Measurements from ENCODE around the gene FGA.

Gene FGA

GRCh38 chr4:154586296-154587033 lies 4.1 kb downstream of the FGA start:
- H3K27ac ChIP-seq = no peak overlapping the region
- TF ChIP-seq CTCF (IDR thresholded peaks at IDR 0.05) (no peak), ZFX (IDR thresholded peaks at IDR 0.05; ENCODE audit: borderline replicate concordance) (no peak)

- no peak for TF ChIP-seq ZFX (IDR thresholded peaks at IDR 0.05; ENCODE audit: borderline replicate concordance)
- no peak for TF ChIP-seq CTCF (IDR thresholded peaks at IDR 0.05)
- H3K27ac ChIP-seq = no peak overlapping the region
These were observed 5.0 kb downstream of the FGA start for GRCh38 chr4:154585369-154586018.

- TF ChIP-seq ZFX (IDR thresholded peaks at IDR 0.05; ENCODE audit: borderline replicate concordance) (no peak), CTCF (IDR thresholded peaks at IDR 0.05) (no peak)
- H3K27ac ChIP-seq = no peak overlapping the region
These were observed 6.3 kb downstream of the FGA start for GRCh38 chr4:154584259-154584658.

- TF ChIP-seq CTCF (IDR thresholded peaks at IDR 0.05) = no peak
- no peak for TF ChIP-seq ZFX (IDR thresholded peaks at IDR 0.05; ENCODE audit: borderline replicate concordance)
- H3K27ac ChIP-seq = no peak overlapping the region
These were observed 6.9 kb downstream of the FGA start for GRCh38 chr4:154583677-154584076.

- no peak overlapping the region for H3K27ac ChIP-seq
- TF ChIP-seq ZFX (IDR thresholded peaks at IDR 0.05; ENCODE audit: borderline replicate concordance) (no peak), CTCF (IDR thresholded peaks at IDR 0.05) (no peak)
These were observed 7.3 kb downstream of the FGA start for GRCh38 chr4:154583230-154583629.

GRCh38 chr4:154582723-154583122 lies 7.8 kb downstream of the FGA start:
- TF ChIP-seq CTCF (IDR thresholded peaks at IDR 0.05) (no peak), ZFX (IDR thresholded peaks at IDR 0.05; ENCODE audit: borderline replicate concordance) (no peak)

GRCh38 chr4:154579927-154580326 lies 10.6 kb downstream of the FGA start:
- TF ChIP-seq ZFX (IDR thresholded peaks at IDR 0.05; ENCODE audit: borderline replicate concordance) (no peak), CTCF (IDR thresholded peaks at IDR 0.05) (no peak)

More at GRCh38 chr4:154582723-154583122, 7.8 kb downstream of the FGA start:
- no peak overlapping the region for H3K27ac ChIP-seq

More at GRCh38 chr4:154579927-154580326, 10.6 kb downstream of the FGA start:
- H3K27ac ChIP-seq = no peak overlapping the region

Data from 22Rv1 (cell line).